Ammon's horn (tissue), 1 donor: ENCODE results near the gene DUSP8.

Experiments
- DNase-seq: peaks from one replicate; pipeline ENCODE4 v3.0.0-alpha.2; 2016; ENCODE audit warnings: low spot score

DUSP8 gene

DNA sequence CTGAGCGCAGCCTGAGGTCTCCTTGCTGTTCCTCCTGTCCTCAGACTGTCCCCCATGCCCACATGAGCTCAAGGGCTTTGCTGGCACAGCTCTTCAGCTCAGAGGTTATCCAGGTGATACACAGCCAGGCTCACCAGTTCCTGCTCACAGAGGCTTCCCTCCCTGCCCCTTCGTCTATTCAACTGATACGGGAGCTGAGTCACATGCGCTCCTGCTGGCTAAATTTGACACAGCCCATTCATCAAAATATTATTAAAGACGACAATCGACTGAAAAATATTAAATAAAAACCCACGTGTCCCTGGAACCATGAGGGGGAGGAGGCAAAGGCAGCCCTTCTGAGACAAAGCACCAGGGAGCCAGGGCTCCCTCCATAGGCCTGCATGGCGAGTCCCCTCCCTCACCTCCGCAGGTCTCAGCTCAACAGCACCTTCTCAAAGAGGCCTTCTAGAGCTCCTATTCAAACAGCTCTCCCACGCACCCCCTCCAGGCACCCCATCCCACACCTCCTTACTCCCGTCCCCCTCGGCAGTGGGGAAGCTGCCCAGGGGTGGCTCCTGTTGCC lies 40.5 kb downstream of the DUSP8 start:
- peak; percentile 39 for DNase-seq

DNA sequence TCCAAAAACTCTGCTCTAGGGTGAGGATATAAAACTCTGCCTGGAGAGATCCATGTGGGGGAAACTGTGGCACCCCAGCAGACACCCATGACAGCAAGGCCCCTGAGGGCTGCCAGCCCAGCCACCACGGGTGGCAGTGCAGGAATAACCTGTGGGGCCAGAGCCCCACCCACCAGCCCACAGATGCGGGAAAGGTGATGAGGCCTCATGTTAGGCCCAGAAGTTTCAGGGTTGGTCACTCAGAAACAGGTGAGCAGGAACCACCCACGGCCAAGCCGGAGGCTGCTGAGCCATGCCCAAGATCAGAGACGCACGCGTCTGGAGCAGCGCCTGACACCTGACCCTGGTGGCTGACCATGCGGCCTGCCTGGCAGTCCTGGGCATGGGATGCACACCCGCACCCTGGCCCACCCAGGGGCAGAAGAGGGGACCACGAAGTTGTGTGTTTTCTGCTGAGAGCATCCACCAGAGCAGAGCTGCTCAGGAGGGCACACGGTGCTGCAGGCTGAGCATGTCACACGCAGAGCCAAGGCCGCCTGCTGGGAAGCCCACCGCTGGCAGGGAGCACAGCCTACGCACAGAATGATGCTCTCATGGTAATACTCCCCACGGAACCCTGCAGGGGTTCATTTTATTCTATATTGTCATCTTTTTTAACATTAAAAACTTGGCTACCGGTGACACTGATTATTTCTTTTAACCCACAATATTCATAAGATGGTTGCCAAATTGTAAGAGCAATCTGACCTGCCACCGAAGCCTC lies 41.2 kb downstream of the DUSP8 start:
- DNase-seq, result no peak

DNA sequence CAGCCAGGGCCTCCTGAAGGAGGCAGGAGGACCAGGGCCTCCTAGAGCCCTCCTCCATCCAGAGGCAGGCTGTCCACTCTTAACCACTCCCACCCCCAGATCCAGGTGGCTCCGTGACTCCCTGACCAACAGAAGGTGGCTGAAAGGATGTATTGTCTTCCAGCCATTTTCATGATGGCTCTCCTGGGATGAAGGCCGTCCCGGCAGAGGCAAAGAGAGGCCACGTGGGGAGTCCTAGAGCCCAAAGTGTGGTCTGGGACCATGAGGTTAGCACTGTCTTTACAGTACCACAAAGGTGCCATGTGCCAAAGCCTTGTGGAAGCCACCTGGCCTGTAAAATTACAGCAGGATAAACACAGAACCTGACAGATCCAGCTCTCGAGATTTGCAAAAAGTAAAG lies 42.3 kb downstream of the DUSP8 start:
- DNase-seq, result no peak

DNA sequence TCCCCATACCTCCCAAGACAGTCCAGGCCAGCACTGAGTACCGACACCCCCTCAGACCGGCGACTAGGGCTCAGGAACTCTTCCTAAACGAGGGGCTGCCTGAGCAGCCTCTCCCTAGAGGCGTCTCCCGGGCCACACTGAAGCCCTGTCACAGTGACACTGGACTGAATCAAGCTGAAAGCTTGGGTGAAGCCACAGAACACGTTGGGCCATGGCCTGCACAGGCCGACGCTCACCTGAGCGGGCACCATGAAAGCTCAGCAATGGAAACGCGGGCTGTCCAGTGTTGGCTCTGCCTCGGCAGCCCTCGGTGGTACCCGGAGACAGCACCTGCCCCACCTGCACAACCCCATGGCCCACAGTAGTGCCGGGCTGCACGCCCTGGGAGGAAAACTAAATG lies 42.8 kb downstream of the DUSP8 start:
- no peak for DNase-seq

DNA sequence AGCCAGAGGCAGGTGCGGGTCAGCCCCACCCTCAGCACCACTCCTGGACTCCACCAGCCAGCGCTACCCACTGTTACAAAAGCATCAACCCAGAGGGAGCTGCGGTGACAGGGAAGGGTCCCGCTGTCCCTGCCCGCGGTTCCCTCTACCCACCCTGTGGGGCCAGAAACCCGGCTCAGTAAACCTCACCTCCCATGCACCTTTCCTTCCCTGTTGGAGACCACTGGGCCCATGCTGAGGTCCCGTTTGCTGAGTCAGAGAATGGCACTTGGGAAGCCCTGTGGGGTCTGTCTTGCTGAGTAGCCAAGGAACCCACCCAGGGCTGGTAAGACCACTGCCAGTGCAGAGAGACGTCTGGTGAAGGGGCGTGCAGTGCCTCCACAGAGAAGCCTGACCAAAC lies 43.4 kb downstream of the DUSP8 start:
- no peak for DNase-seq

DNA sequence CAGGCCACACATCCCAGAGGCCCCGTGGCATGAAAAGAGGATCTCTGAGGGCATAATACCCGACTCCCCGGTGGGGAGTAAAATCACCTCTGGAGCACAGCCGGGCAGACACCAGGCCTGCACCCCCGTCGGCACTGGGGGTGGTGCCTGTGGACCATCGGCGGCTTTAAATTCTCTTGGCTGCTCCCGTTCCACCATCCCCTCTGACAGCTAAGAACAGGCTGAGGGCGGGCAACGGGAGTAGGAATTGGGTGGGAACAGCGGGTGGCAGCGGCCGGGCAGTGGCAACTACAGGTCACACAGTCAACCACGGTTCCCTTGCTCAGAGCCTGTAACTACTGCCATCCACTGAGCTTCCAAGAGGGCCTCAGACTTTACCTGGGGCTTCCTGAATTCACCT lies 45.3 kb downstream of the DUSP8 start:
- DNase-seq, result no peak

DNA sequence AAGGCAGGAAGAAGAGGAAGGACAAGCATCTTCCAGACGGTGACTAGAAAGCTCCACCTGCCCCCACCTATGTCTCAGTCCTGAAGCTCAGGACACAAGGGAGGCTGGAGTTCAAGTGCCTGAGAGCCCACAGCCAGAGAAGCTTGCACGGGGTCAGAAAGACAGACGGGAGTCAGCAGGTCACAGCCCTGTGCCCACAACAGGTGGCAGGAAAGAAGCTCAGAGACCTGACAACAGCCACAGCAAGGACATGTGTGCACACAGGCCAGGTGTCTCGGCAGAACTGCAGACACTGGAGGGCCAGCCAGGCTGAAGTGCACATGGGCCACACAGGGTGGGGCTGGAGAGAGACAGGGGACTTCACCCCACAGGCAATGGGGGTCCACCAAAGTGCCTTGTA lies 48.3 kb downstream of the DUSP8 start:
- DNase-seq, result no peak

DNA sequence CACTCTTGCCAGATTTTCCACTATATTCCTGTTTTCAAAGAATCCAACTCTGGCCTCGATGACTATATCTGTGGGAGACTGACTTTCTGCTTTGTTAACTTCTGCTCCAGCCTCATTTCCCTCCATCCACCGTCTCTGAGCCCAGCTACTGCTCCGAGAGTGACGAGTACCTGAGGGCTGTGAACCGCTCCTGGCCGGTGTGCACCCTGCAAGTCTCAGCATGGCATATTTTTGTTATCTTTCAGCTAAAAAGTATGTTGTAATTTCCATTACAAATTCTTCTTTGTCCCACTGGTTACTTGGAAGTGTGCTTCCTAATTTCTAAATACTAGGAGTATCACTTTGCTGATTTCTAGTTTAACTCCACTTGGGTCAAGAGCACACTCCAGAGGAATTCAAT lies 49.0 kb downstream of the DUSP8 start:
- no peak for DNase-seq

DNA sequence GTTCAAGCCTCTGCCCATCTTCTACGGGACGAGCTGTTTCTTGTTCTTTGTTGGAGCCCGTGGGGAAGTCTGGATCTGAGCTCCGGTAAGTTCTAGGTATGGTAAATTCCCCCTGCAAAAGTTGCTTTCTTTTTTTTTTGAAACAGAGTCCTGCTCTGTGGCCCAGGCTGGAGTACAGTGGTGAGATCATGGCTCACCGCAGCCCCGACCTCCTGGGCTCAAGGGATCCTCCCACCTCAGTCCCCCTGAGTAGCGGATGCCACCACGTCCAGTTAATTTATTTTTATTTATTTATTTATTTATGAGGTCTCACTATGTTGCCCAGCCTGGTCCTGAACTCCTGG lies 50.0 kb downstream of the DUSP8 start:
- DNase-seq, result no peak

DNA sequence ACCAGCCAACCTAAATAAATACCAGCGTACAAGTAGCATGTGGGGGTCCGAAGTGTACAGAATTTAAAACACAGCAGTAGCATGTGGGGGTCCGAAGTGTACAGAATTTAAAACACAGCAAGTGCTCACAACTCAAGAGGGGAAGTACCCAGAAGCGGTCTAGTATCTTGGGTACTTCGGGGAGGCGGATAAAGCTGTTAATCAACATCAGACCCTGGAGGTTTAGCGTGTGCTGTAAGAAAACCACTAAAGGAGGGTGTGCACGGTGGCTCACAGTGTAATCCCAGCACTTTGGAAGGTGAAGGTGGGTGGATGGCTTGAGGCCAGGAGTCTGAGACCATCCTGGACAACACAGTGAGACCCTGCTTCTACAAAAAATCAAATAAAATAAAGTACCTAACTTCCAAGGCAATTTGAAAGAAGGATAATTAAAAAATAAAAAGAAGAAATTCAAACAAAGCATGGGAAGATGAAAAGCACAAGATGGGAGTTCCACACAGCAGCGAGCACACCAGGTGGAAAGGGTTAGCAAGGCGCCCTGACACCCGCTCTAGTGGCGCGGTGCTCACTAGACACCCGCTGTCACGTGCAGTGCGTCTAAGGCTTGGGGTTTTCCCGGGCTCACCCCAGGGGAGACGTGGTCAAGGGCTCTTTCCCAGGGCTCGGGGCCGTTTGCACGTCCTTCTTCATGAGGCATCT lies 50.5 kb downstream of the DUSP8 start:
- no peak for DNase-seq

DNA sequence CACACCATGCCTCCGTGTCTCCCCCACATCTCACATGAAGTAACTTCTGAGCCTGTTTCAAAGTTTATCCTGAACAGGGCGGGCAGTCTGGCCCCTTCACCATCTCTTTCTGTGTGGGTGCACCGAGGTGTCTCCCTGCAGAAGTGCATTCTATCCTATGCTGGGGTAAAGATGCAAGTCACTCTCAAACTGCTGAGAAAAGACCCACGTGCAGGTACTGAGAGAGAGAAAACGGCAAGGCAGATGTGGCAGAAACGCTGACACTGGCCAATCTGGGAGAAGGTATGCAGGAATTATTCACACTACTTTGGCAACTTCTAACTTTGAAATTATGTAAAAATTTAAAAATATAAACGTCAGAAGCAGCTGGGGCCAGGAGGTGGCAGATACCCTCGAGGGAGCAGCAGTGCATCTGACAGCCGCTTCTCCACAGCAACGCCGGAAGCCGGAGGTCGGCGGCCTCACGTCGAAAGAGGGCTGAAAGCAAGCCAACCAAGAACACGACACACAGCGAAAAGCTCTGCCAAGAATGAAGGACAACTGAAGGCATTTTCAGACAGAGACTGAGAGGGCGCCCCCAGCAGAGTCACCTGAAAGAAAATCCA lies 51.3 kb downstream of the DUSP8 start:
- no peak for DNase-seq

DNA sequence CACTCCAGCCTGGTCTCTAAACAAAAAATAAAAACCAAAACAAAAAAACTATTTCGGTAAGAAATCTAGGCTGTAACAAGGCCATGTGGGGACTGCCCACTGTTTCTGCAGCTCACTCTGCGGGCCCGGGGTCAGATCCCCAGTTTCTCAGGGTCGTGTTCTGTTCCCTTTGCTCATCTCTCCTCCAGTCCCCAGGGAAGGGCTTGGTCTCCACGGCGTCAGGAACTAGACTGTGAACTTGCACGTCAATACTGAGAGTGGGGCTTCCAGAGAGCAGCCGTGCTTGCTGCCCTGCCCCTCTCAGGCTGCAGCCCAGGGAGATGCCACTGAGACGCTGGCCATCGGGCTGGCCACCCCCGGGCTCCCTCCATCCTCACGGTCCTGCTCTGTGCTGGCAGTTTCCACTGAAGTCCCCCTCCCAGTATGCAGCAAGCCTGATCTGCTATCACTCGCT lies 51.8 kb downstream of the DUSP8 start:
- no peak for DNase-seq

DNA sequence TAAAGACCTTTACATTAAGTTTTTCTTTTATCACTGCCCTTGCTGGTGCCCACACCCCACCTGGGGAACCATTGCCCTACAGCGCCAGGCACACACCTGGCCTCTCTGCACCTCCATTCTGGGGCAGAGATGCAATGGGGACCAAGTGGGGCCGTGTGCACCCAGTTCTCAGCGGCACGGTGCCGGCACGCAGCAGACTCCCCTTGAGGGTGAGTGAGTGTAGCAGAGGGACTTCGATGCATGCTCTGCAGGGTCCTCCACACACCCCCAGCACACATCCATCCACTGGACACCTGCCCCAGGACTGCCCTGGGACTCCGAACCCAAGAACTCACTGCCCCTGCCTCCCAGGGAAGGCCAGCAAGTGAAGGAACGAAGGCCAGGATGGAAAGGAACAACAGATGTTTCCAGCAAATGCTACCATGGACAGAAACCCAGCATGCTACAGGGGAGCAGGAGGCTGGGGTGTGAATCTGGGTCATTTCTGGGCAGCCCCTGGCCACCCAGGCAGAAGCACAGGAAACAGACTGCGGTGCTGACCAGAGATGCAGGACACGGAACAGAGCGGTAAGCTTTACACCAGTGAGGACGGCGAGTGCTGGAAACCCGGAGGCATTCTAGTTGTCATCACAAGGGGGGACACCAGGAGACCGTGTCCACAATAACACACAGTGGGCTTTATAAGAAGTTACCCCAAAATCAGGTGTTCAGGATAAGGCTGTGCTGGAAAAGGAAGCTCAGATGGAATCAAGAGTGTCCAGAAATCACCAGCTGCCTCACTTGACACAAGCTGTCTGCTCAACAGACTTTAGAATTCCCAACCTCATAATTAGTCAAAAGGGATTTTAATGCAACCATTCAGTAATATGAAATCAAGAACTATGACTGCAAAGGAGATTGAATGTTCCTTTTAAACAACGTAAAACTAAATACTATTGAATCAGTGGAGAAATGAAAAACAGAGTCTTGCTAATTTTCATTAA lies 52.8 kb downstream of the DUSP8 start:
- no peak for DNase-seq

DNA sequence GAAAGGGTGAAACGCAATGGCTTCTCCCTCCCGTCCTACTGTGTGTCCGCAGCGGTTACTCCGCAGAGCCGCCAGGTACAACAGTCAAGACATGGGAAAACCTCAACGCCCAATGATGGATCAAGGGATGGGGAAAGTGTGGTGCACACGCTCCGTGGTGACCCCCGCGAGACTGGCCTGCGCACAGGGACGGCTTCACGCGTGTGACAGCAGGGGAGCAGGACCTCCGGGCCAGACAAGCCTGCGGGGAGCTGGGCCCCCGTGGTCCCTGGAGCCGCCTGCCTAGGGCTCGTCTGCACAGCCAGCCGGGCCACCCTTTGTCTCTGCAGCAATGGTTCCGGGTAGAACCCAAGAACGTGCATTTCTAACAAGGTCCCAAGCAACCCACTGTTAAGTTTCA lies 53.8 kb downstream of the DUSP8 start:
- no peak for DNase-seq

DNA sequence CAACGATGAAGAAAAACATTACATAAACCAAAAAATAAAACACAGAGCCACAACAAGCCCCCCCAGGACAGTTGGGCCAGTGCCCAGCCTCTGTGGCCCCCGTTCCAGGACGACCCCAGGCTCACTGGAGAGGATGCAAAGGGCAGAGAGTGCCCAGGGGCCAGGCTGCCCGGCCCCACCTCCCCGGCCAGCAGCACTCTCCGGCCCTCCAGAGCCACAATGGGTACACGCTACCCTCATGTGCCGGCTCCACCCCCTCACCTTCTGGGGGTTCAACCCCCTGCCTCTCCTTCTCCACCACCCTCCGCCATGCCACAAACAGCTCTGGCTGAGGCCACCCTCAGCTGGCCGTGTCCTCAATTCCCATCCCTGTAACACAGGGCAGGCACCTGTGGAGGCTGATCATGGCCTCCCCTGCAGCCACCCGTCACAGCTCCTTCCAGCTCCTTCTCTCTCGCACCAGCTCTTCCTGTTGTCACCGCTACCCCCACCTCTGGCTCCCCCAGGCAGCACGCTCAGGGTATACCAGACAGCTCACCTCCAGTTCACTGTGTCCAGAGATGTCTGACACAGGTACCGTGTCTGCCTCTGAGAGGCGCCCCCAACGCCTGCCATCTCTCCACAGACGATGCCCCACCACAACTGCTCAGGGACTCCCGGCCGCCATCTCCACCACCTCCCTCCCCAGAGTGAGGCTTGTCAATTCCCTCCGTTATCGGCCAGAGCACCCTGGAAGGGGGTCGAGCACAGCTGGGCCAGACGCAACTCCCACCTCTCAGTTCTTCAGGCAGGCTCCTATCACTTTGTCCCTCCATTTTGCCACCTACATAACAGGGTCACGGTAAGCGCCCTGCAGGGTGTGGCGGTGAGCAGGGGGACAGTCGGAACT lies 54.7 kb downstream of the DUSP8 start:
- DNase-seq, result no peak

DNA sequence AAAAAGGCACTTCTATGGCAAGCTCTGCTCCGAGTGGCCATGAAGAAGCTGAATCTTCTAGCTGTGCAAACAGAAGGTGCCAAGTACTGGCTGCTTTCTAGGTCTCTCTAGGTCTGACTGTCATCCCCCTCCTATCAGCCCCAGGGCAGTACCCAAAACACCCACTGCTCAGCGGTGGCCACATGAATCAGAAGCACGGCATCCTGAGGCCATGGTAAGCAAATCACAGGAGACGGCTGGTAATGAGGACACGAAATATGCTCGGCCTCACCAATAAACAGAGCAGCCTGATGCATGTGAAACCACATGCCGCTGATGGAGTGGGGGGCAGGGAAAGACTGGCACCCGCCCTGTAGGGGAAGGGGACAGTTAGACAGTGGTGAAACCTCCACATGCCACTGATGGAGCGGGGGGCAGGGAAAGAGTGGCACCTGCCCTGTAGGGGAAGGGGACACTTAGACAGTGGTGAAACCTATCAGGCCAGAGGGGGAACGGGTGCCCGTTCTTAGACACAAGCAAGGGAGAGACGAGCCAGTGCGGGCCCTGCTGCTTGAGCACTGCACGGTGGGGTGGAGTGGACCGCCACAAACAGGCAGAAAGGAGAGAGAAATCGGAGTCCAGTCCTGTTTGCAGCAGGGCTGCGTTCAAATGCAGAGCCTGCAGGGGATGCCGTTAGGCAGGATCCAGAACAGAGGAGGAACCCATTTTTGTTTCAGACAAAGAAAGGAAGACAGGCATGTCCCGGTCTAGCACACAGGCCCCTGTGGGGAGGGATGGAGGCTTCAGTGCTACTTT lies 55.6 kb downstream of the DUSP8 start:
- no peak for DNase-seq

DNA sequence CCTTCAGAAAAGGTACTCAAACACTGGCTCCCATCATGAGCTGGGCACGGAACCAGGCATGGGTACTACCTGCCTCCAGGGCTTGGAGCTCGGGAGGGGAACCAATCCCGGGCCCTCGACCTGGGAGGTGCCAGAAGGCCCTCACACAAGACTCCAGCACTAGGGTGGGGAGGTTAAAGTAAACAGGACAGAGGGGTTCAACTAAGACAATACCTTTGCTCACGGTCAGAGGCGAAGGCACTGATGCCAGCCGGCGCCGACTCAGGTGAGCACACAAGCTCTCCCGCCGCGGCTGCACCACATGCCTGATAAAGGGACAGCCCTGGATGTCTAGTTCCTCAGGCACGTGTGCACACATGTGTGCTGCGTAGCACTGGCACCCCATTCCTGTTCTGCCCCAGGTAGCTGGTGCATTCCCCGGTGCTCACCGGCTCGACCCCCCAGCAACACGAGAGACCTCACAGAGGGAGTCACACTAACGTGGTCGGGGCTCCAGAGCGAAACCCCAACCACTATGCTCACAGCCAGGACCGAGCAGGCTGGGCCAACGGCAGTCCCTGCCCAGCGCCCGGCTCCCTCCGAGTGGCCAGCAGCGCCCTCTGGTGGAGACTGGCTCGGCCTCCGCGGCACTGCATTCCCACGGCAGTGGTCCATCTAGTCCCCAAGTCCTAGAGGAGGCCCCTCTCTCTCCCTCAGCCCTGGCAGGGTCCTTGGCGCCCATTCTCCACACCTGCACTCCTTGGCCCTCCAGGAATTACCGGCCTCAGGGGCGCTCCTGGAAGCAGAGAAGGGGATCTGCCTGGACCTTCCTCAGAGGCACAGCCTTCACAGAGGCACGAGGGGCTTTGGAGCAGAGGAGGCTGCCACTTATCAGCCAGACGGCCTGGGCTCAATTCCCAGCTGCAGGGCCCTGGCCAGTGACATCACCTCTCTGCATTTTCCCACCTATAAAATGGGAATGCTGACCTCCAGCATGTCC lies 56.7 kb downstream of the DUSP8 start:
- DNase-seq, result peak; percentile 82

DNA sequence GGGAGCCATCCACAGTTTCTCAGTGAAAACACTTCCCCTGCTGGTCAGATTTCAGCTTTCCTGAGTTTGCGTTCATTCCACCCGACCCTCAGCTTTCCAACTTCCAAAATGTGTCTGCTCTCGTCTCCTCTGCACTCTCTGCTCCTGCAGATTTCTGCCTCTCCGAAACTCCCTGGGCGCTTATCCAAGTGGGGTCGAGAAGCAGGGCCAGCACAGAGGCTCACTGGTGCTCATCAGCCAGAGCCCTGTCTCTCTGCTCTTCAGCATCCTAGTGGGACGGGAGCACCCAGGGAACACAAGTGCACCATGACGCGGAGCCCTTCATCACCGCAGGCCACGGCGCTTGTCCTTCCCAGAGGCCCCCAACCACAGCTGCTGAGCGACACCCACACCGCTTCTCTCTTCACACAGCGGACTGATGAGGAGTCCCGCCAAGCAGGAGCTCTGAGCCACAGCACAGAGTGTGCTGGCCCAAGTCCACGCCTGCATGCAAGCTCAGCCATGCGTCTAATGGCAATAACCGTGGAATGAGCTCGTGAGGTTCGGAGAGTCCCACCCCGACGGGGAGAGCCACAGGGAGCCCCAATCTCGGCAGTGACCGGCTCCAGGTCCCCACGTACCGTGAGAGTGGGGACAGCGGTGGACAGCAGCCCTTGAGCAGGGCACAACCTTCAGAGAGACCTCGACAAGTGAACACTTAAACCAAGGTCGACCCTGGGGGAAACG lies 57.6 kb downstream of the DUSP8 start:
- DNase-seq, result peak; percentile 53
